Measurements from ENCODE around the gene UBE2J2. TPM values are rescaled to one million over a fixed set of nuclear protein-coding genes. Genes with fewer than 3 reads are reported as not detected.

Gene UBE2J2
- polyA plus RNA-seq, 1 donor from 2014 or later, result 79.7 TPM

GRCh38 chr1:1282998-1283397, 9.3 kb upstream of the UBE2J2 start:
- H3K27me3 ChIP-seq (ENCODE audit: insufficient read depth, low read depth, low read length), result no peaks in the 10 kb centered on the region
- TF ChIP-seq EP300 (conservative IDR thresholded peaks at IDR 0.05; ENCODE audit: poor library complexity, severe bottlenecking) (no peak), MXI1 (conservative IDR thresholded peaks at IDR 0.05; ENCODE audit: poor library complexity, severe bottlenecking) (no peak), SMC3 (conservative IDR thresholded peaks at IDR 0.05; ENCODE audit: poor library complexity) (no peak), REST (IDR thresholded peaks at IDR 0.05; ENCODE audit: borderline replicate concordance) (no peak), RAD21 (conservative IDR thresholded peaks at IDR 0.05) (no peak), TAF1 (IDR thresholded peaks at IDR 0.05; ENCODE audit: low read depth) (no peak), EZH2 (IDR thresholded peaks at IDR 0.05; ENCODE audit: borderline replicate concordance, insufficient read depth, low read length, poor library complexity, severe bottlenecking) (no peak), POLR2AphosphoS5 (IDR thresholded peaks at IDR 0.05) (no peak)
- TF ChIP-seq, protein P1, sequence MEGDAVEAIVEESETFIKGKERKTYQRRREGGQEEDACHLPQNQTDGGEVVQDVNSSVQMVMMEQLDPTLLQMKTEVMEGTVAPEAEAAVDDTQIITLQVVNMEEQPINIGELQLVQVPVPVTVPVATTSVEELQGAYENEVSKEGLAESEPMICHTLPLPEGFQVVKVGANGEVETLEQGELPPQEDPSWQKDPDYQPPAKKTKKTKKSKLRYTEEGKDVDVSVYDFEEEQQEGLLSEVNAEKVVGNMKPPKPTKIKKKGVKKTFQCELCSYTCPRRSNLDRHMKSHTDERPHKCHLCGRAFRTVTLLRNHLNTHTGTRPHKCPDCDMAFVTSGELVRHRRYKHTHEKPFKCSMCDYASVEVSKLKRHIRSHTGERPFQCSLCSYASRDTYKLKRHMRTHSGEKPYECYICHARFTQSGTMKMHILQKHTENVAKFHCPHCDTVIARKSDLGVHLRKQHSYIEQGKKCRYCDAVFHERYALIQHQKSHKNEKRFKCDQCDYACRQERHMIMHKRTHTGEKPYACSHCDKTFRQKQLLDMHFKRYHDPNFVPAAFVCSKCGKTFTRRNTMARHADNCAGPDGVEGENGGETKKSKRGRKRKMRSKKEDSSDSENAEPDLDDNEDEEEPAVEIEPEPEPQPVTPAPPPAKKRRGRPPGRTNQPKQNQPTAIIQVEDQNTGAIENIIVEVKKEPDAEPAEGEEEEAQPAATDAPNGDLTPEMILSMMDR (IDR thresholded peaks at IDR 0.05; ENCODE audit: poor library complexity, severe bottlenecking), result no peak
- H3K36me3 ChIP-seq (ENCODE audit: insufficient read depth, low read length), result no peaks in the 10 kb centered on the region
- H3K9ac ChIP-seq (ENCODE audit: low read length), result no peak overlapping the region
- H3K4me3 ChIP-seq (ENCODE audit: low read length), result no peak overlapping the region
- no peaks in the 10 kb centered on the region for H3F3A ChIP-seq (ENCODE audit: insufficient read depth, low read length, poor library complexity, severe bottlenecking)
- no peak overlapping the region for H2AFZ ChIP-seq (ENCODE audit: low read depth, low read length)
- H3K9me2 ChIP-seq (ENCODE audit: insufficient read depth, low read length), result no peaks in the 10 kb centered on the region
- no peak overlapping the region for H3K27ac ChIP-seq (ENCODE audit: low read length)
- no peaks in the 10 kb centered on the region for H4K20me1 ChIP-seq (ENCODE audit: insufficient read depth)
- no peaks in the 10 kb centered on the region for H3K9me3 ChIP-seq (ENCODE audit: low read length)
- H3K79me2 ChIP-seq (replicated peaks; ENCODE audit: insufficient read depth, low read length), result no peaks in the 10 kb centered on the region
- no peak overlapping the region for H3K4me2 ChIP-seq (ENCODE audit: low read length)

DNA sequence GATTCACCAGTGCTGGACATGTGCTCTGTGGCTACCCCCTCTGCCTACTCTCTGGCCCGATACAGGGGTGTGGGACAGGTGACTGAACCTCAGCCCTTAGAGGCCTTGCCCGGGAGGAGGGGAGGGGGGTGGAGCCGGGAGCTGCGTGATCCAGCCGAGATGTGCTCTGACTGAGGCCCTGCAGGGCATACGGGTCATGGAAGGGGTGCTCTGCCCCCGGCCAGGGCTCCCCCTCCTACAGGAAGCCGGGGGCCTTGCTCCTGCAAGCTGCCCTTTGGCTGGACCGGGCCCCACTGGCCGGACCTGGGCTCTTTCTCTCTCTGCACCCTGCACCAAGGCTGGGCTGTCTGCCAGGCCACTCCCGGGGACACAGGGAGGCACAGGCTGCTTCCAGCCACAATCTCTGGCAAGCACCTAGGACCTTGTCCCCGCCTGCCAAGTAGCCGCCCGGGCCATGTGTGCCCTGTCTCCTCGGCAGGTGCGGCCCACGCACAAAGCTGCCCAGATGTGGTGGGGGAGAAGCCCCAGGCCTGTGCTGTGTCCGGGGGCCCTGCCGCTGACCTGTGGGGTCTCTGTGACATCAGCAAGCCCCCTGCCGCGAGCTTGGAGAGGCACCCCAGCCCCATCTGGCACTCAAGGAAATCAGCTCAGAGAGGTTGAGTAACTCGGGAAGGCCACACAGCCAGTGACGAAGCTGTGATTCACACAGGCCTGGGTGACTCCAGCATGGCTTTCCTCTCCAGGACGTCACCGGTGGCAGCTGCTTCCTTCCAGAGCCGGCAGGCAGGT, 8.1 kb upstream of the UBE2J2 start:
- Histone ChIP-seq H3K36me3 (ENCODE audit: insufficient read depth, low read length) (no peaks in the 10 kb centered on the region), H3K9me2 (ENCODE audit: insufficient read depth, low read length) (no peaks in the 10 kb centered on the region), H3K9ac (ENCODE audit: low read length) (no peak overlapping the region), H3F3A (ENCODE audit: insufficient read depth, low read length, poor library complexity, severe bottlenecking) (no peaks in the 10 kb centered on the region), H3K4me3 (ENCODE audit: low read length) (no peak overlapping the region), H4K20me1 (ENCODE audit: insufficient read depth) (no peaks in the 10 kb centered on the region), H2AFZ (ENCODE audit: low read depth, low read length) (no peak overlapping the region), H3K9me3 (ENCODE audit: low read length) (no peaks in the 10 kb centered on the region), H3K4me2 (ENCODE audit: low read length) (no peak overlapping the region), H3K27ac (ENCODE audit: low read length) (no peak overlapping the region), H3K27me3 (ENCODE audit: insufficient read depth, low read depth, low read length) (no peaks in the 10 kb centered on the region), H3K79me2 (replicated peaks; ENCODE audit: insufficient read depth, low read length) (no peaks in the 10 kb centered on the region)
- TF ChIP-seq EZH2 (IDR thresholded peaks at IDR 0.05; ENCODE audit: borderline replicate concordance, insufficient read depth, low read length, poor library complexity, severe bottlenecking) (no peak), SMC3 (conservative IDR thresholded peaks at IDR 0.05; ENCODE audit: poor library complexity) (no peak), MXI1 (conservative IDR thresholded peaks at IDR 0.05; ENCODE audit: poor library complexity, severe bottlenecking) (no peak), POLR2AphosphoS5 (IDR thresholded peaks at IDR 0.05) (no peak), EP300 (conservative IDR thresholded peaks at IDR 0.05; ENCODE audit: poor library complexity, severe bottlenecking) (no peak), TAF1 (IDR thresholded peaks at IDR 0.05; ENCODE audit: low read depth) (no peak), REST (IDR thresholded peaks at IDR 0.05; ENCODE audit: borderline replicate concordance) (no peak)
- TF ChIP-seq, protein P1 (IDR thresholded peaks at IDR 0.05; ENCODE audit: poor library complexity, severe bottlenecking), result no peak

All from neural cell (in vitro differentiated cells).